Kidney (tissue), 14 donors: ENCODE data around the gene MYO1H. TPM values are rescaled to one million over a fixed set of nuclear protein-coding genes. Genes with fewer than 3 reads are reported as not detected.

ENCODE experiments used
- DNase-seq, 5 donors: peaks; one replicate each; pipeline ENCODE4 v3.0.0-alpha.2; 2013 to 2020
- FAIRE-seq: peaks from 2 replicates; lab custom pipeline; 2012; peaks lifted over from hg19 to GRCh38; lab: Jason Lieb, UNC
- H3K27ac ChIP-seq, 2 donors: one replicate each; pipeline ENCODE4 v1.7.0; 2013; ENCODE audit warnings: low read depth in 2 of 2, low read length in 2 of 2, inconsistent platforms in 1 of 2
- H3K27me3 ChIP-seq: one replicate; pipeline ENCODE4 v1.7.1; 2013; ENCODE audit warnings: low read length, inconsistent platforms; ENCODE audit not compliant: control insufficient read depth, insufficient read depth
- H3K36me3 ChIP-seq, 3 donors: one replicate each; pipeline versions ENCODE4 v1.7.0 to v1.7.1; 2013; ENCODE audit warnings: low read length in 3 of 3, control low read depth in 1 of 3, inconsistent platforms in 1 of 3; ENCODE audit not compliant: insufficient read depth in 3 of 3, control insufficient read depth in 2 of 3
- H3K4me1 ChIP-seq, 3 donors: one replicate each; pipeline versions ENCODE4 v1.7.0 to v1.7.1; 2013; ENCODE audit warnings: low read length in 3 of 3, inconsistent platforms in 1 of 3, low read depth in 1 of 3; ENCODE audit not compliant: control insufficient read depth in 2 of 3, insufficient read depth in 2 of 3
- H3K4me3 ChIP-seq, 3 donors: one replicate each; pipeline versions ENCODE4 v1.7.0 to v1.8.1; 2013; ENCODE audit warnings: low read length in 3 of 3, control low read depth in 1 of 3, inconsistent platforms in 1 of 3
- H3K9ac ChIP-seq, 3 donors: one replicate each; pipeline versions ENCODE4 v1.7.0 to v1.7.1; 2013; ENCODE audit warnings: low read length in 3 of 3, control low read depth in 1 of 3, inconsistent platforms in 1 of 3
- H3K9me3 ChIP-seq, 3 donors: one replicate each; pipeline versions ENCODE4 v1.7.0 to v1.7.1; 2013; ENCODE audit warnings: low read length in 3 of 3, control low read depth in 1 of 3, inconsistent platforms in 1 of 3; ENCODE audit not compliant: control insufficient read depth in 2 of 3, insufficient read depth in 1 of 3
- CTCF ChIP-seq: IDR thresholded peaks from 3 replicates; pipeline ENCODE4 v1.5.1; 2012; ENCODE audit warnings: mild to moderate bottlenecking, moderate library complexity, borderline replicate concordance; ENCODE audit not compliant: insufficient read depth; ENCODE audit errors: extremely low read depth
- intact Hi-C: fragments of 100-400 bp; cut with DNase I; formaldehyde crosslinking; loops from one replicate; pipeline ENCODE4 v1.11.1; 2022
- polyA plus RNA-seq: library from polyadenylated mRNA; stranded (reverse); fragments of 350-450 nt; fragmentation: Illumina TruSeq; extraction: RNeasy Lipid Tissue Mini Kit (QIAGEN cat#74804); gene quantifications from one replicate; pipeline ENCODE4 v1.2.3, GENCODE V29; 2014; ENCODE audit warnings: low read depth, low replicate concordance; ENCODE audit not compliant: insufficient read depth
- total RNA-seq: library from RNA; stranded (reverse); fragmentation: NEBNext Ultra II Directional; extraction: Animal tissue kit (Norgen Biotek cat#: 25700); gene quantifications from one replicate; pipeline ENCODE4 v1.2.1, GENCODE V29; 2021
- donor health status: control.
- donor health status: control.
- donor health status: control.
- donor health status: control.
- donor health status: control.
- donor health status: DM: yes; HTN: yes; CAD: no.
- donor health status: Normal renal cell carcinoma (clear cell type).

MYO1H gene
- total and polyA plus RNA-seq, 2 donors from 2014 or later = 0.56 TPM; not detected in 1

GRCh38 chr12:109493938-109494337, 146.2 kb downstream of the MYO1H start:
- H3K27me3 ChIP-seq = no peaks in the 10 kb centered on the region
- intact Hi-C loops = no loop called here
- H3K36me3 ChIP-seq = peaks cover 12 to 51% (median 32%) of the 10 kb centered on the region in 3 donors
- no peak for TF ChIP-seq CTCF
- no peak overlapping the region for H3K4me3 ChIP-seq
- DNase-seq (no peak), FAIRE-seq (no peak)
- H3K9me3 ChIP-seq = no peaks in the 10 kb centered on the region
- no peak overlapping the region for H3K9ac ChIP-seq
- no peak overlapping the region for H3K27ac ChIP-seq
- H3K4me1 ChIP-seq = no peaks in the 10 kb centered on the region

- DNase-seq (no peak), FAIRE-seq (no peak)
- Histone ChIP-seq H3K9ac (no peak overlapping the region), H3K36me3 (peaks cover 10 to 51% (median 31%) of the 10 kb centered on the region in 3 donors), H3K27me3 (no peaks in the 10 kb centered on the region), H3K4me3 (no peak overlapping the region), H3K9me3 (no peaks in the 10 kb centered on the region), H3K27ac (no peak overlapping the region), H3K4me1 (no peaks in the 10 kb centered on the region)
- intact Hi-C loops = no loop called here
- no peak for TF ChIP-seq CTCF
These were observed 146.7 kb downstream of the MYO1H start for GRCh38 chr12:109494348-109494881.

GRCh38 chr12:109495012-109495411, 147.3 kb downstream of the MYO1H start:
- H3K4me3 ChIP-seq = no peak overlapping the region
- FAIRE-seq = no peak

More at GRCh38 chr12:109495012-109495411, 147.3 kb downstream of the MYO1H start:
- intact Hi-C loops = no loop called here
- no peaks in the 10 kb centered on the region for H3K4me1 ChIP-seq
- H3K36me3 ChIP-seq = peaks cover 9 to 50% (median 27%) of the 10 kb centered on the region in 3 donors
- H3K9me3 ChIP-seq = no peaks in the 10 kb centered on the region
- no peak for TF ChIP-seq CTCF
- no peak overlapping the region for H3K9ac ChIP-seq
- no peak for DNase-seq
- no peak overlapping the region for H3K27ac ChIP-seq
- H3K27me3 ChIP-seq = no peaks in the 10 kb centered on the region
